Measurements from ENCODE around the gene PCP4L1.

Gene PCP4L1

DNA sequence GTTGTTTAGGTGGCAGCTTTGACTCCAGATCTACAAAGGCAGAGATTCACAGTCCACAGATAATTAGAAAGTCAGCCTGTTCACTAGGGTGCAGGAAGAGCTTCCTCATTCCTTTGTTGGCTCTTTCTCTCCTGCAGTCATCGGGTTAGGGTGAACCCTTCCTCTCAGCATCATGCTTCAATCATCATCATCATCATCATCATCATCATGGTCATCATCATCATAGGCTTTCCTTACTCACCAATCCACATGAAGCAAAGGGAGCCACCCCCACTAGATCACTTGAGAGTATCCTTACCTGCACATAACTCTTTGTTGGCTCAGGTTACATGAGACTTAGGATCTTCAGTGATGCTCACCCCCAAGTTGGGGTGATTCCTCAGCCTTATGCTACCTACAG is 32.2 kb downstream of the PCP4L1 start:
- TF ChIP-seq CTCF (IDR thresholded peaks at IDR 0.05; ENCODE audit: low read depth, low read length, missing control alignments) = no peak

DNA sequence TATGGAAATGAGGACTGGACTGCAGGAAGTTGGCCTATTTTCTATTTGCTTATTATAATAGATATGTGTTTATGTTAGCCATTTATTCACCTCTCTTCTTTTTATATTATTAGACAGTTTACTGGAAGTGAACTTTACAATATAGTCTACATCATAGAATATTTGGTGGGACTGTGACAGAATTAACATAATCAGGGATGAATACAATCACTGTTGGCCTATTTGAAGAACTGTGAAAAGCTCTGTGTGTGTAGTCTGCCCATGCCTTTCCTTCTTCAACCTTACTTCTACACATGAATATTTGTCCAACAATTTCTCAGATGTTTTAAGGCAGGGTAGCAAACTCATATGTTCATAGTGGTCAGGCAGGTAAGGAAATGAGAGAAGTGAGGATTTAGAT is 38.9 kb downstream of the PCP4L1 start:
- H3K4me3 ChIP-seq (replicated peaks; ENCODE audit: low read depth, low read length) = no peak overlapping the region

More for the DNA sequence above, 32.2 kb downstream of the PCP4L1 start:
- no peak overlapping the region for H3K4me3 ChIP-seq (replicated peaks; ENCODE audit: low read depth, low read length)
- DNase-seq (ENCODE audit: extremely low read depth, low read depth) = no peak

DNA sequence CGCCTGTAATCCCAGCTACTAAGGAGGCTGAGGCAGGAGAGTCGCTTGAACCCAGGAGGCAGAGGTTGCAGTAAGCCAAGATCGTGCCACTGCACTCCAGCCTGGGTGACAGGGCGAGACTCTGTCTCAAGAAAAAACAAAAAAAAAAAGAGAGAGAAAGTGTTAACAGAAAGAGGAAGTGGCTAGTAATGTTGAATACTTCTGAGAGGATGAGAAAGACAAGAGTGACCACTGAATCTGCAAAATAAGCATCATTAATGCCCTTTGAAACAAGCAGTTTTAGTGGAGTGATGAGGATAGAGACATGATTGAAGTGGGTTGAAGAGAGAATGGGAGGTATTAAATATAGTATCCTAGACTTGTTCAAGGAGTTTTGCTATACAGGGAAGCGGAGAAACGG is 39.6 kb downstream of the PCP4L1 start:
- no peak for TF ChIP-seq CTCF (IDR thresholded peaks at IDR 0.05; ENCODE audit: low read depth, low read length, missing control alignments)
- no peak overlapping the region for H3K4me3 ChIP-seq (replicated peaks; ENCODE audit: low read depth, low read length)
- DNase-seq (ENCODE audit: extremely low read depth, low read depth) = no peak

More for the DNA sequence above, 38.9 kb downstream of the PCP4L1 start:
- no peak for TF ChIP-seq CTCF (IDR thresholded peaks at IDR 0.05; ENCODE audit: low read depth, low read length, missing control alignments)
- DNase-seq (ENCODE audit: extremely low read depth, low read depth) = no peak

- no peak overlapping the region for H3K4me3 ChIP-seq (replicated peaks; ENCODE audit: low read depth, low read length)
- TF ChIP-seq CTCF (IDR thresholded peaks at IDR 0.05; ENCODE audit: low read depth, low read length, missing control alignments) = no peak
- no peak for DNase-seq (ENCODE audit: extremely low read depth, low read depth)
These were observed 40.8 kb downstream of the PCP4L1 start for GRCh38 chr1:161299347-161299746.

DNA sequence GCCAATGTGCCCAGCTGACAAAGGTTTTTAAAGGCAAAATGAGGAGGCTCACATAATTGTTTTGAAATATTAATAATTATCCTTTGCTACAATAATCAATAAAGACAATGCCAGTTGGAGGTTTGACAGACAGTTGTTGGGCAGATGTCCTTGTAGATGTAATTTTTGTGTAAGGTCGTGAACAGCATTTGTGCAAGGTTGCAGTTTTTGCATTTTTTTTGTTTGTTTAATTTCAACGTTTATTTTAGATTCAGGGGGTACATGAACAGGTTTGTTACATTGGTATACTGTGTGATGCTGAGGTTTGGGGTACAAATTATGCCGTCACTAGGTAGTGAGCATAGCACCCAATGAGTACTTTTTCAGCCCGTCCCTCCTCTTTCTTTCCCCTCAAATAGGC is 41.9 kb downstream of the PCP4L1 start:
- TF ChIP-seq CTCF (IDR thresholded peaks at IDR 0.05; ENCODE audit: low read depth, low read length, missing control alignments) = no peak
- no peak overlapping the region for H3K4me3 ChIP-seq (replicated peaks; ENCODE audit: low read depth, low read length)
- no peak for DNase-seq (ENCODE audit: extremely low read depth, low read depth)

DNA sequence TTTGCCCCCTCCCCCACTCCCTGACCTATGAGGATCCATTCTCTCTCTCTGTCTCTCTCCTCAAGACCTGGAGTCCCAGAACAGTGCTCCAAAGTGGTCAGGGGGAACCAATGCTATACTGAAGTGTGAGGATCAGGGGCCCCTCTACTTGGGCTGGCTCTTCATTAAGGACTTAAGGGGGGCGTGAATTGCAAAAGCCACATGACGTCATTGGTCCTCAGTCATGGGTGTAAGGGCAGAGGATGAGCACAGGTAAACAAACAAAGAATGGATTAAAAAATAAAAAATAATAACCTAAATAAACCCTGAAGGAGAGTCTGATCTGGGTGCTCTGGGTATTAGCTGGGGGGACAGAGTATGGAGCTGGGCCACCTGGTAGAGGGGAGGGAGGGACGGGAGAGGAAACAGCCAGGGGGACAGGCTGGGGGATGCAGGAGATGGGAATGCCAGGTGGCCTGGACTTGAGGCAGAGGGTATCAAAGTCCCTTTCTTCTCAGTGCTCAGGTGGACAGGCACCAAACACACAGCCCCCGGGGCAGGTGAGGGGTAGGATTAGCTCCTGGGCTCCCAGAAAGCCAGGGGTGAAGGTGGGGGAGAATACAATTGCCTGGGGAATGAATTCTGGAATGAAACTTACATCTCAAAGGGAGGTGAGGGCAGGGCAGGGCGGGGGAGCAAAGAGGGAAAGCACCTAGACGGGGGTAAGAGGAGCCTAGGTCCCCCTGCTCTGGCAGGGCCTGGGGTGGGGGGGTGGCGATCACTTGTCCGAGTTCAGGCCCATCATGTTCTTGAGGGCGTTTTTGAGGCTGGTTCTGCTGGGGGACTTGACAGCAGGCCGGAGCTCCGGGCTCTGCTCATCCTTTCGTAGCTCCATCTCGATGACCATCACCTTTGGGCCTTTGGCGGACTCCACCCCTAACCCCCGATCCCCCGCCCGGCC is 46.7 kb downstream of the PCP4L1 start:
- TF ChIP-seq CTCF (IDR thresholded peaks at IDR 0.05; ENCODE audit: low read depth, low read length, missing control alignments) = no peak
- no peak for DNase-seq (ENCODE audit: extremely low read depth, low read depth)
- H3K4me3 ChIP-seq (replicated peaks; ENCODE audit: low read depth, low read length) = peak overlapping the region; percentile 51
